ENCODE results near the gene ZDHHC9. TPM values are rescaled to one million over a fixed set of nuclear protein-coding genes. Genes with fewer than 3 reads are reported as not detected.
A peak's percentile ranks its signal among the peaks of the same experiment; 100 is the strongest.

Gene ZDHHC9
- total and polyA plus RNA-seq, 9 of the 15 experiments (the other 6 are each of a cell fraction or from before 2014, with no cell fraction given): 6.8 to 22.4 (median 9.1) TPM

DNA sequence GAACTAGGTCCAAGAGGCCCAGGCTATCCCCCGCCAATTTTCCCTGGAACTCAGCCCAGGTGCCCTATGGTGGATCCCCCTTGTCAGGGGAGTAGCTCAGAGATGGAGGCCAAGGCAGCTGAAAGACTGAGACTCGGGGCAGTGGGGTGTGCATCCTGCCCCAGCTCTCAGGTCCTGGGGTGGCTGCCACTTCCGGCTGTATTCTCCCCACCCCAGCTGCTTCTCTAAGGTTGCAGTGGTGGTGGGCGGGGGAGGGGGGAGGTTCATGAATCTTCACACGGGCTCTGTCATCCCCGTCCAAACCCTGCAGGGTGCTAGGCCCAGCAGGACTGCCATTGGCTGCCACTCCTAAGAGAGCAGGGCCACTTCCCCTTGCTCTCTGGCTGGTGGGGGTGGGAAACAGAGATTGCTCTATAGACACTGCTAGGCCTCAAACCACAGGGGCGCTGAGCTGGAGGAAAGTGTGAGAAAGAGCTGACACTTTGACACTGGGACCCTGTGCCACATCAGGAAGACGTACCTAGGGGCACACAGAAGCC is 62.5 kb downstream of the ZDHHC9 start:
- ChIA-PET CTCF (ENCODE audit: low intra/inter-chr PET ratio) (no interaction called here), POLR2A (interaction anchor here (0.6 to 1.1 kb wide), 2 partner anchors 14 to 232 kb away, joined by 3 to 4 read pairs; no protein-coding TSS in a partner anchor)
- Histone ChIP-seq H3K27ac (ENCODE audit: extremely low read depth, low read depth, low read length) (no peak overlapping the region), H3K4me1 (replicated peaks in 1 of 2; ENCODE audit: control insufficient read depth in 2 of 2, insufficient read depth in 2 of 2, low read length in 2 of 2) (peaks cover 9 to 23% of the 10 kb centered on the region in 2 experiments), H3K4me3 (no peak overlapping the region), H3K79me2 (ENCODE audit: control insufficient read depth, insufficient read depth, low read length) (no peaks in the 10 kb centered on the region), H3K9ac (ENCODE audit: insufficient read depth in 1 of 2, low read depth in 2 of 2, low read length in 2 of 2) (no peak overlapping the region), H3K9me3 (replicated peaks; ENCODE audit: control insufficient read depth, insufficient read depth, low read depth, low read length) (no peaks in the 10 kb centered on the region), H2AFZ (ENCODE audit: low read depth, low read length) (no peak overlapping the region), H3K9me1 (ENCODE audit: control insufficient read depth, insufficient read depth, low read length) (no peaks in the 10 kb centered on the region), H3K36me3 (ENCODE audit: control insufficient read depth, insufficient read depth, low read length) (no peaks in the 10 kb centered on the region), H3K27me3 (ENCODE audit: control insufficient read depth in 2 of 2, insufficient read depth in 2 of 2, low read length in 2 of 2) (no peaks in the 10 kb centered on the region), H4K20me1 (replicated peaks; ENCODE audit: control insufficient read depth, insufficient read depth, low read length) (no peaks in the 10 kb centered on the region), H3K4me2 (ENCODE audit: insufficient read depth, low read length) (no peak overlapping the region)
- 17% methylated on average over 2 of the region's 8 CpGs for WGBS (ENCODE audit: insufficient coverage, low coverage, missing lambda C conversion rate)
- FAIRE-seq: no peak
- intact Hi-C loops (cut with micrococcal nuclease): no loop called here
- no peak for DNase-seq (ENCODE audit: extremely low read depth in 1 of 4, low spot score in 3 of 4)
- no TSS peak for BruUV-seq (replicated peaks)
- TF ChIP-seq ESRRB (CRISPR knock-in tag; IDR thresholded peaks at IDR 0.05; ENCODE audit: borderline replicate concordance) (no peak), NFE2 (IDR thresholded peaks at IDR 0.05; ENCODE audit: low read depth) (no peak), SPI1 (IDR thresholded peaks at IDR 0.05; ENCODE audit: borderline replicate concordance, low read depth, low read length) (0 out of 2 replicates have a peak, but pooled peaks have one; percentile 39), CBX1 (IDR thresholded peaks at IDR 0.05; ENCODE audit: low read depth) (no peak), ILK (tag; IDR thresholded peaks at IDR 0.05; ENCODE audit: borderline replicate concordance, low read depth) (no peak)
- no peak for ATAC-seq
- in situ Hi-C loops (cut with MboI): no loop called here

All from K562 (cell line).